ENCODE results near the gene FOXL1.
"Not testable (repeated sequence)": the region's sequence is repeated elsewhere in the genome, so short reads cannot be mapped to it uniquely, and the experiment has no call there.

Gene FOXL1

DNA sequence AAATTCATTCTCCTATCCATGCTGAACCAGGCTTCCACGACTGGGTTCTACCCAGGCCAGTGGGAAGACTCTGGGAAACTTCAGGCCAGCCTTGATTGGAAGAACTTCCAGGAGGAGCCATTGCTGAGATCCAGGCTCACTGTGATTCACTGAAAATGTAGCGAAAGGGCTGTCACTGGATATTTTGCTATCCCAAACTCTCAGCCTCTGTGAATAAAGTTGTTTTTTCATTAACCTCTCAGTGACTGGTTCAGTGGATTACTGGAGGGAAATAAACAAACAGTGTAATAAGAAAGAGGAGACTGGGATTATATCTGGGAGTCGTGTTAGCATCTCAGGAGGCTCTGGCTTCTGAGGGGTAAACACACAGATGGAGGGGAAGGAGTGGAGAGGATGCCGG lies 3.1 kb downstream of the FOXL1 start:
- DNase-seq = no peak

DNA sequence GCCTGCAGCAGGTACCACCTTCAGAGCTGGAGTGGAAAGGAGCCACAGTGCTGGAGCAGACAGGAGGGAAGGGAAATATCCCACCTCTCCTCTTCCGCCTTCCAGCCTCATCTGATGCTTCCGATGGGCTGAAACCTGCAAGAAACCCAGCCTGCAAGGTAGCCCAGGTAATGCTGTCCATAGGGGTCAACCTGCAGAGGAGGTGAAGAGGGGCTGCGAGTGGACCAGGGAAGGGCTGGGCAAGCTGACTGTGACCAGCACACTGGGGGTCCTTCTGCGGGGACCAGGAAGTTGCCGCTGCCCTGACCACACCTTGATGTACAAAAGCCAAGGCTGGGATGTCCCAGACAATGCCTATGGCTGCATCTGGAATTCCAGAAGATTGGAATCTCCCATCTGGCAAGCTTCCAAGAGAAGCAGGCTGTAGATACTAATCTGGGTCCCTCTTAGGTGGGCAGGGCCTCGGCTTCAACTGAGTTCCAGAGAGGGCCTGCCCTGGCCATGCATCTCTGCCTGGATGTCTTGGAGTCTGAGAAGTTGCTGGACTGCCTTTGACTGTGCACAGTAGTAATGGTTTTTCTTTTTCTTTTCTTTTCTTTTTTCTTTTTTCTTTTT lies 5.8 kb downstream of the FOXL1 start:
- no peak for DNase-seq

DNA sequence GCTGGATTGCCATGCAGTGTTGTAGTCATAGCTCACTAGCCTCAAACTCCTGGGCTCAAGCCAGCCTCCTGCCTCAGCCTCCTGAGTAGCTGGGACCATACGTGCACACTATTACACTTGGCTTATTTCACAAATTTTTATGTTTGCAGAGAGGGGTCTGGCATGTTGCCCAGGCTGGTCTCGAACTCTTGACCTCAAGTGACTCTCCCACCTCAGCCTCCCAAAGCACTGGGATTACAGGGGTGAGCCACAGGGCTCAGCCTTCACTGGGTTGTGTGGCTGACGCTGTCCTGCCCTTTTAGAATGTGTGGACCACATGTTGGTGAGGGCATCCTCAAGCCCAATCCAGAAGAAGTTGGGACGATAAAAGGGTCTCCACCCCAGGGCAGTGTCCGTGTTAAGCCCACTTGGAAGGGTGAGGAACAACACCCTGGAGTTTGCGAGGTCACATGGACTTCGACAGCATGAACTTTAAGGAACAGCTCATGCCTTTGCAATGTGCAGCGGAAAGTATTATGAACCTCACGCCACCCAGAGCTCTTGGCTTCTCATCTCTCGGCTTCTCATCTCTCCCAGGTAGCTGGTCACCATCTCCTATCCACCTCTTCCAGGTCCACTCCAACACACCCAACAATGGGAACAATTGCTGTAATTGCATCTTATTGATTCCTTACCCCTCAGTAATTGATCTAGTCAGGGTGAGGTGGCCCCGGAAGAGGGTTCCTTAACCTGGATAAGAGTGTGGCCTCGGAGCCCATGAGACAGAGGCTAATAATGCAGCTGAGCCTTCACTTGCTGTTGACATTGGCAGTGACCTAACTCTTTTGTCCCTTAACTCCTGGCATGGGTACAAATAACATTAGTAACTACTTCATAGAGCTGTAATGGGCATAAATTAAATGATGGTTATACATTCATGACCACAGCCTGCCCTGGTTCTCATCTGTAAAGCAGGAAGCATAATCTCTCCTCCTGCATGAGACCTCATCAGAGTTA lies 6.7 kb downstream of the FOXL1 start:
- DNase-seq = no peak

DNA sequence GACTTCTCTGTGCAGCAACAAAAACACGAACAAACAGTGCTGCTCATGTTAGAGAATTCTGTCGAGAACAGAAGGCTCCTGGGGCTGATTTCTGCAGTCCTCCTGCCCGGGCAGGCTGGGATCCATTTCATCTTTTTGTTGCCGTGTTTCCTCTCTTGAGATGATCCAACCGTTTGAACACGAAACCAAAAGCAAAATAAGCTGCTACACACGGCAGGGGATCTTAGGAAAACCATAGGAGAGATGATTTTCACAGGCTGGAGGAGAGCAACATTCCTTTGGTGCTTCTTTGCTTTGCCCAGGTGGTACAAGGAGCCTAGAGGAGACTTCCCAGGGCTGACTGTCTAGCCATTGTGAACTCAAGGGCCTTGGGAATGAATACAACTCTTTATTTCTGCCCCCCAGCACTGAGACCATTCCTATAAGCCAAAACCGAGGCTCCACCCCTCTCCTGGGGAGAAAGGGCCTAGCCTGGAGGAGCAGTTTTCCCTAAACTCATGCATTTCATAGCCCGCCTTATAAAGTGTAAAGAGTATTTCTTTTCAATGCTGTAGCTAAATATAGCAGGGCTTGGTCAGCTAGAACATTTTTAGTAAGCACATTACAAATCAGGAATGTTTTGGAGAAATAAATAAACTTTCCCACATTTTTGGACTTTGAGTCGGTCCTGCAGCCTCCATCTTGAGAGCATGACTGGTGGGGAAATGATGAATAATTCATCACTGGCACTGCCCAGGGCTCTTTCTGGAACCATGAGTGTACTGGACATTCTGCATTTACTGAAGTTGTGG lies 7.7 kb downstream of the FOXL1 start:
- DNase-seq = no peak

DNA sequence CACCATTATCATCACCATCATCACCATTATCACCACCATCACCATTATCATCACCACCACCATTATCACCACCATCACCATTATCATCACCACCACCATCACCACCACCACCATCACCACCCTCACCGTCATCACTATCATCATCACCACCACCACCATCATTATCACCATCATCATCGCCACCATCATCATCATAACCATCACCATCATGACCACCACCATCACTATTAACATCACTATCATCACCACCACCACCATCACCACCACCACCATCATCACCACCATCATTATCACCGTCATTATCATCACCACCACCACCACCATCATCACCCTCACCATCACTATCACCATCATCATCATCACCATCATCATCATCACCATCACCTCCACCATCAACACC lies 9.1 kb downstream of the FOXL1 start:
- no peak for DNase-seq

DNA sequence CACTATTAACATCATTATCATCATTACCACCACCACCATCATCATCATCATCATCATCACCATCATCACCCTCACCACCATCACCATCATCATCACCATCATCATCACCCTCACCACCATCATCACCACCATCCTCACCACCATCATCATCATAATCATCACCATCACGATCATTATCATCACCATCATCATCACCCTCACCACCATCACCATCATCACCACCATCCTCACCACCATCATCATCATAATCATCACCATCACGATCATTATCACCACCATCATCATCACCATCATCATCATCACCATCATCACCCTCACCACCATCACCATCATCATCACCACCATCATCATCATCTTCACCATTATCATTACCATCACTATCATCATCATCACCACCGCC lies 9.6 kb downstream of the FOXL1 start:
- DNase-seq = not testable (repeated sequence)

DNA sequence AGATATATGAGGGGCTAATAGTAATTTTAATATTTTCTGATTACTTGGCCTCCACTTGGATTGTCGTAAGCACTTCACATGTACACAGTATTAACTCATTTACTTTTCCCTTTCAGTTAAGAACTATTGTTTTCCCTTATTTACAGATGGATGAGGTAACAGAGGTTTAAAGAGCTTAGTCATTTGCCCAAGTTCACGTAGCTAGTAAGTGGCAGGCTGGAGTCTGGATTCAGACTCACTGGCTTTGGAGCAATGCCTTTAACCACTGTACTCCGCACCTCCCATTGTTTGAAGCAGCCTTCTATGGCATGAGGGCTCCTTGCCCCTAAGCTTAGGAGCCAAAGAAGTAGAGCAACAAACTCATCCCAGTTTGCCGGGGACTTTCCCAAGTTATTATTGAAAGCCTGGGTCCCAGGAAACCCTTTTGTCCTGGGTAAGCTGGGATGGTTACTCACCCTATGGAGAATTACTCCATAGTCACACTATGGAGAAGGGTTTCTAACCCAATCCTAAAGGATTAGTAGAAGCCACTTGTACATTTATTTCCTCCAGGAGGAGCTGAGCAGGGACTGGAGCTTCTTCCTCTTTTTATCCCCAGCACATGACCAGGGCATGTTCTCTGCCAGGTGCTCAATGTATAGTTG lies 12.3 kb downstream of the FOXL1 start:
- DNase-seq = no peak

DNA sequence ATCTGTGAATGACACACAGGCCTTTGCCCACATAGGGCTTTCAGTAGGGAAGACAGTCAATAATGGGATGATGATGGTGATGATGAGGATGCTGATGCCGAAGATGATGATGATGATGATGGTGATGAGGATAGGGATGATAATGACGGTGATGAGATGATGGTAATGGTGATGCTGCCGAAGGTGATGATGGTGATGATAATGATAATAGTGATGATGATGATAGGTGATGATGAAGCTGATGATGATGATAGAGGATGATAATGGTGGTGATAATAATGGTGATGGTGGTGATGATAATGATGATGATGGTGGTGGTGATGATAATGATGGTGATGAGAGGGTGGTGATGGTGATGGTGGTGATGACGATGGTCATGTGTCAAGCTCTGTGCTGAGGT lies 12.9 kb downstream of the FOXL1 start:
- DNase-seq = no peak

DNA sequence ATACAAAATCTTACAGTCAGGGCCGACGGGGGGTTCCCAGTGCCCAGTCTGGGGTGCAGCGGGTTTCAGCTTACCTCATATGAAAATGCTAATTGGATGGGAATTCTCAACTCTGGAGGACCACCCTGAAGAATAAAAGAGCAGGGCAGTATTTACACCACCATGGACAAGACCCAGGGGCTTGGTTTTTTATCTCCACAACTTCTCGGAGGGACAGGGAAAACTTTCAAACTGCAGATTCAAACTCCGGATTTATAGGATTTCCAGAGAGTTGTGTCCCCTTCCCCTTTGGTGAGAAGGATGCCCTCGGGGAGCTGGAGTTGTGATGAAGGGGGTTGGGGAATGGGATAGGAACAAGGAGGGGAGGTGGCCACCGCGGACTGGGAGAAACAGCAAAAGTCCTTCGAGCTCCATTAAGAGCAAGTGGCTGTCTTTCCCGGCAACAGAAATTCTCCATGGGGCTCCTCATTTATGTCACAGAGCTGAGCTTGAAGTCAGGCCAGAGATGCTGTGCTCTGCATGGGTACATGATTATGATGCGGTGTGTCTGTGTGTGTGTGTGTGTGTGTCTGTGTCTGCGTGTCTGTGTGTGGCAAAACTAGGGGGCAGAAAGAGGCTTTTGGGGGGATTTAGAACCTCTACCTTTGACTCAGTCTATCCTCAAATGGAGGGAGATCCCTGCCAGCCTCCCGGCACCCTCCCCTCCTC lies 15.7 kb downstream of the FOXL1 start:
- no peak for DNase-seq

DNA sequence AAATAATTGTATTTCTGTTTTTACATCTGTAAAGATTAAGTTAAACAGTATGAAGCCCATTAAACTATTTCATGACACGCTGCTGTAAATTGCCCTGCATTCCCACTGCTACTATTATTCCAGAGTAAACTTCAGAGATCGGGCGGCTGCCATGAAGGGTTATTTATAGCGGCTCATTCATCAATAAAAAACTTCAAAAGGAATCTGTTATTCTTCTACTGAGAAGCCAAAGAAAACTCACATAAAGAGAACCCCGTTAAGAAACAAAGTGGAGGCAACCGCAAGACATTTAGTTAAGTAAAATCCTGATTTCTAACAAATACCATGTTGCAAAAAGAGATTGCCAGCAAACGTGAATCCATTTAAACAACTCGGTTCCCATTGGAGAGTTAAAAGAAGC lies 16.4 kb downstream of the FOXL1 start:
- DNase-seq = no peak

DNA sequence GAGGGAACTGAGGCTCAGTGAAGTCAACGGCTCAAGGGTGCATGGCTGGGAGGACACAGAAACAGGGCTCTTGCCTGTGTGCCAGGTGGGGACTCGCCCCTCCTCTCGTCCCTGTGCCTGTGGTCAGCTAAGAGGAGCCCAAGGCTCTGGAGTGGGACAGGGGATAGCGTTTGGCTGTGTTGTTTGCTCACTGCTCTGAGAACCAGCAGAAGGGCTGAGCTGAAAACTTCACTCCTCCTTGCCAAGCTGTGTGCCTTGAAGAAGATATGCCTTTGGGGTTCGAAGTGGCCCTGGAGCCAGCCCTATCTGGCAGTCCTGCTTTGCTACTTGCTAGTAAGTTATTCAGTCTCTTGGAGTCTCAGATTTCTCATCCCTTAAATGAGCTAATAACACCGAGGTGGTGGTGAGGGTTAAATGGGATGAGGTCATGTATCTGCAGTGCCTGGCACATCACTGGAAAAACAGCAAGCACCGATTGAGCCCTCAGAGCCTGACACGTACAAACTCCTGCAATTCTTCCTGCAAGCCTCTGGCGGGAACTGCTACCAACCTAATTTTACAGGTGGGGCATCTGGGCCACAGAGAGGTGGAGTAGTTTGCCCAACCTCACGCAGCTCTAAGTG lies 17.7 kb downstream of the FOXL1 start:
- no peak for DNase-seq

DNA sequence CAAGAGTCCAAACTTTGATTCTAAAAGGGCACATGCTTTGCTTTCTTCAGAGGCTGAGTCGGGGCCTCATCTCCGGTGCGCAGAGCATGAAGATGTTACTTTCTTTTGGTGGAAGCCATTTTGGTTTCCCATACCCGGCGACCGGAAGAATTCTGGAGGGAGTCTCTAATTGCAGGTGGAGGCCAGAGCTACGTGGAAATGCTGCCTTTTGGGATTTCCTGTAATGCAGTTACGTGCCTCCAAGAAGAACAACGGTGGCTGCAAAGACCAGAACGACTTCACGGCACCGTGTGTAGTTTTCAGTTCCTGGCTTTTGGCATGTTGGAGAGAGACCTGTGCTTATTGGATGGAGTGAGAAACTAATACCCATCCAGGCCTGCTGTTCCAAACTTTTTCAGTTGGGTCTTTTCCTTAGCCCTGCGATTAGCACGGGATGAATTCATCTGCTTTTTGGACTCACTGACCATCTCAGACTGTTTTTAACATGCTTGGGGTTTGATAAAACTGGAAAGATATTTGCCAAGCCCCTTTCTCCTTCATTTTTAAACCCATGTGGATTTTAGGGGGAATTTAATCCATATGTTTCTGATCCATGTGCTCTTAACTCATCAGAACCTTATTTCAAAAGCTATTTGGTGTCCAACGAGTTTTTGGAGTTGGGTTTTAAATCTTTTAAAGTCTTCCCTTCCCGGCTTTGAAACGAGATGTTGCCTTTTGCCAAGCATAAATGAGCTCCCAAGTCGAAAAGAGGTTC lies 19.0 kb downstream of the FOXL1 start:
- no peak for DNase-seq

DNA sequence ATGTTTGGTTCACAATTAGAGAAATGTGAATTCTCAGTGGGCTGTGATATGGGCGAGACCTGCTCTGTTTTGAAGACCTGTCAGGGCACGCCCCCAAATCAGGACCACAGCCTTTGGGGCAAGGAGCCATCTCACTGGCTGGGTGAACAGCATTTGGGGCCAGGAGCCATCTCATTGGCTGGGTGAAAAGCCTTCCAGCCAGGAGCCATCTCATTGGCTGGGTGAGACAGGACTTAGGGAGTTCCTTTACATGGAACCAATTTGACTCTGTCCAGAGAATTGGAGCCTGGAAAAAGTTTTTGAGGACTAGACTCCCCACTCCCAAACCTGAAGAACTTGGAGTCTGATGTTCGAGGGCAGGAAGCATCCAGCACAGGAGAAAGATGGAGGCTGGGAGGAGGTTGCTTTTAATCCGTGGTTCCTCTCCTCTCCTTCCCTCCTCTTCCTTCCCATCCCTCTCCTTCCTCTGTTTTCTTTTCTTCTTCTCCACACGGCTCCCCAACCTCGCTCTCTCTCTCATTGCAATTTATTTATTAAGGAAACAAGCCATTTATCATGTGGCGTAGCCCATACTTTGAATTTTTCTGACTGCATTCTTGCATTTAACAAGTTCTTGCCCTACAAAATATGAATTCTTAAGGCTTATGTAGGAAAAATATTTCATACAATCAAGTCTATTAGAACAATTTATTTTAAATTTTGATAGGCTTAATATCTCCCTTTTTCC lies 19.7 kb downstream of the FOXL1 start:
- DNase-seq = no peak

DNA sequence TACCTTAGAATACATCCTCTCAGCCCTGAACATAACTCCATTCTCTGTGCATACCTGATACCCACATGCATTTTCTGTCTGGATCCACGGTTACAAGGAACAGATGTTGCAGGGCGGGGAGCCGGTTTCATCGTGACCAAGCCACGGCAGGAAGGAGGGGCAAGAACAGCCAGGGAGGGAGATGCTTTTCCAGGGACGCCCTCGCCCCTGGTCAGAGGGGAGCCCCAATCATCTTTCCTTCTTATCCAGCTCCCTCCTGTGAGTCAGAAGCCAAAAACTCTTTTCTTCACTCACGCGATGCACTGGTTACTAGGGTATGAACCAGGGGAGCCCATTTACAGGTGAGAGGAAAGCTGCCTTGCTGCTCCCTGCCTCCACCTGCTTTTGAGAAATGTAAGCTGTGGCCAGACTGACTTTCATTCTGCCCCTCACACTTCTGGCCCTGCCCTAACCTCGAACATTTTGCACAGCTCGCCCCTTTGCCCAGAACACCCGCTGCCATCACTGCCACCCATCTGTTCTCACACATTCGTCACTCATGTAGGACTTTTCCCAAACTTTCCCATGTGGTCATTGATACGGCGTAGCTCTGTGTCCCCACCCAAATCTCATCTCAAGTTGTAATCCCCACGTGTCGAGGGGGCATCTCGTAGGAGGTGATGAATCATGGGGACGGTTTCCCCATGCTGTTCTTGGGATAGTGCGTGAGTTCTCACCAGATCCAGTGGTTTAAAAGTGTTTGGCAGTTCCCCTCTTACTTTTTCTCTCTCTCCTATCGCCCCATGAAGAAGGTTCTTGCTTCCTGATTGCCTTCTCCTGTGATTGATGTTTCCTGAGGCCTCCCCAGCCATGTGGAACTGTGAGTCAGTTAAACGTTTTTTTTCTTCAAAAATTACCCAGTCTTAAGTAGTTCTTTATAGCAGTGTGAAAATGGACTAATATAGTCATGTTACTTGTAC lies 20.5 kb downstream of the FOXL1 start:
- no peak for DNase-seq

DNA sequence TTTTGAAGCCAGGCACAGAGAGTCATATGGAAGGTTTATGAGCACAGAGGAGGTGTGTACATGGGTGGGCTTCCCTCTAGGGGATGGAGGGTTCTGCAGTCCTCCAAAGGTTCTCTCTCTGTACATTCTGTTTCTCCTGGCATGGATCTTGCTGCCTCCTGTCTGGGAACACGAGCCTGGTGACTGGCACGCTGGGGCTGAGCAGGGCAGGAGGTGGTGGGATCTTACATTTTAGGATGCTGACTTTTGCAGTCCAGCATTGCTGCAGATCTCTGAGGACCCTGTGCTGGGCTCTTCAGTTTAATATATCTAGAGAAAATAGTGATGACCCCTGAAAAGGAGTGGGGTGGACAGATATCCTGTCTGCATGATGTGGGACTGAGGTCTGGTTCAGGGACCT lies 23.0 kb downstream of the FOXL1 start:
- DNase-seq = no peak

DNA sequence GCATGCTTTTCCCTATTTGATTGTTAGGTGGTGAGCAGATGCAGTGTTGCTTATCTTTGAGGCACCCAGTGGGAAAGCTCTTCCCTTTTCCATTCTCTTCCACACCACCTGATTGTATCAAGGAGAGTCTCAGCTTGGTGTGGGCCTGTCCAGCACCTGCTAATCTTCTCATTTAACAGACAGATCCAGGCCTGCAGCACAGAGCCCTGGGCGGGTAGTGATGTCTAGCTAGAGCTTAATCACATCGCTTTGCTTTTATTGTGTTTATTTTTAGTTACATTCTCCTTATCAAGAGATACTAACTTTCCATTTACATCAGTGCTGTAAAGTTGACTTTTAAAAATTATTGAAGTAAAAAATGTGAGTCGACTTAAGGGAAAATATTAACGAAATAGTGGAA lies 24.2 kb downstream of the FOXL1 start:
- no peak for DNase-seq

DNA sequence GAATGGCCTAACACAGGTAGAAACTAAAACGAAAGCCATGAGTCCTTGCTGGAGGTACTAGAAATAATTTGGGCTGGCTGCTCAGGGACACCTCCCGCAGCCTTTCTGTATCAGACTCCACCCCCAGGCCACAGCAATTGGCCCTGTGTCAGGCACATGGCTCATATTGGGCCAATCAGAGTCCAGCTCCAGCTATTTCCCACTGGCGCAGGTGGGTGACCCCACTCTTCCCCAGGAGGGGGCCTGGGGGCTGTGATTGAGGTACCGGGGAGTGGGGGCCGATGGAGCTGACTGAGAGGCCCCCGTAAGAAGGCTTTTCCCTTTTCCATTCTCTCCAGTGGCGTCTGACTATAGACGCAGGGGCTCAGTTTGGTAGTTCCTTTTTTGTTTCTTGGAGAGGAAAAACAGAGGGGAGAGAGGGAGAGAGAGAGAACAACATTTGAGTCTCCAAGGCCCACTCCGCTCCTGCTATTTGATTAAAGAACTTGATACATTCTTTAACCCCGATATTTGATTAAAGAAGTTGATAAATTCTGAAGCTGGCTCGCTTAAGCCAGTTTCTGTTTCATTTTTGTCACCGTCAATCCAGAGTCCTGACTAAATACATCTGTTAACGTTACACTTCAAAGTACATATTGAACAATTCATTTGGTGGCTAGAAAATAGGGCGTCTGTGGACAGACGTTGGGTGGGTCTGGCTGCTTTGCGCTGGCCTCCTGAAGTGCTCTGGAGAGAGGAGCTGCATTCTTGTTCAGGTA lies 26.3 kb downstream of the FOXL1 start:
- no peak for DNase-seq

DNA sequence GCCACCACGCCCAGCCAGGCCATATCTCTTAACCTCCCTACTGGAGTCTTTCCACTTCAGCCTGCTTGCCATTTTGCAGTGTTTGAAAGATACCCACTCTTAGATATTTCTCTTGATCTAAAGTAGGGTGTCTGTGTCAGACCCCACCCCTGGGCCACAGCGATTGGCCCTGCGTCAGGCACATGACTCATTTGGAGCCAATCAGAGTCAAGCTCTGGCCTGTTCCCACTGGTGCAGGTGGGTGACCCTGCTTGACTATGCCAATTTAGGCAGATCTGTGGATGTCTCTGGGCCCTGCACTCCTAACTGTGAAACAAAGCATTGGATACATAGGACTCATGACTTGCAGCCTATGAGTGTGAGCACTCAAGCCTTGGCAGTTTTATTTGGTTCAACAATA lies 27.6 kb downstream of the FOXL1 start:
- no peak for DNase-seq

Measured in DMS53 (cell line).